Psoas muscle (tissue), 8 donors: ENCODE measurements around the gene DDX25. TPM values are rescaled to one million over a fixed set of nuclear protein-coding genes. Genes with fewer than 3 reads are reported as not detected.

Experiments used
- ATAC-seq, 4 donors: fragments of 200-7000 bp; cut with Tn5 transposase; one replicate each; pipeline ENCODE4 v1.9.1; 2020; ENCODE audit warnings: moderate library complexity in 3 of 4, mild to moderate bottlenecking in 2 of 4
- DNase-seq, 2 donors: peaks; one replicate each; pipeline ENCODE4 v3.0.0-alpha.2; 2020
- H3K27ac ChIP-seq: fragments of 200-600 bp; one replicate; pipeline ENCODE4 v1.8.0; 2022
- H3K27me3 ChIP-seq, 3 donors: fragments of 200-600 bp in 1 of 3; one replicate each; pipeline versions ENCODE4 v1.6.1 to v1.8.0; 2013 to 2022; ENCODE audit warnings: low read length in 2 of 3, mild to moderate bottlenecking in 2 of 3, moderate library complexity in 1 of 3; ENCODE audit not compliant: insufficient read depth in 3 of 3
- H3K36me3 ChIP-seq, 2 donors: fragments of 200-600 bp in 1 of 2; one replicate each; pipeline versions ENCODE4 v1.6.1 to v1.8.0; 2013 to 2022; ENCODE audit warnings: low read depth in 1 of 2, mild to moderate bottlenecking in 1 of 2, moderate library complexity in 1 of 2; ENCODE audit not compliant: insufficient read depth in 1 of 2
- H3K4me1 ChIP-seq: fragments of 200-600 bp; one replicate; pipeline ENCODE4 v1.8.0; 2022
- H3K4me3 ChIP-seq: fragments of 200-600 bp; one replicate; pipeline ENCODE4 v1.8.0; 2022; ENCODE audit warnings: mild to moderate bottlenecking
- H3K9me3 ChIP-seq: fragments of 200-600 bp; one replicate; pipeline ENCODE4 v1.8.0; 2022
- CTCF ChIP-seq: fragments of 200-600 bp; IDR thresholded peaks from one replicate; pipeline ENCODE4 v1.8.0; 2022; ENCODE audit warnings: antibody characterized with exemption
- WGBS, 3 donors: extraction: QIAGEN DNeasy Blood & Tissue Kit; methylation state at CpG; one replicate each; pipeline versions ENCODE4 v1.1.6 to v1.1.7; 2013; 5-methylcytosine and 5-hydroxymethylcytosine counted together
- intact Hi-C, 2 donors: fragments of 100-400 bp; cut with DNase I; formaldehyde crosslinking; loops; one replicate each; pipeline versions ENCODE4 v1.11.0 to v1.14.2; 2022
- polyA plus RNA-seq, 3 donors: library from polyadenylated mRNA; stranded (reverse); fragments of 200-250 nt; gene quantifications; one replicate each; pipeline ENCODE4 v1.2.3, GENCODE V29; 2013
- total RNA-seq, 4 donors: library from RNA; stranded (reverse); fragmentation: NEBNext Ultra II Directional in 2 of 4; extraction: Animal tissue kit (Norgen Biotek cat#: 25700) in 2 of 4; gene quantifications; one replicate each; pipeline versions ENCODE4 v1.2.1 to v1.2.4, GENCODE V29; 2021 to 2023
- donor health status: healthy with polysubstance abuse.
- donor health status: DM: no; HTN: no; CAD: no; lungs with moderate emphysema.
- donor health status: Bipolar disorder and iron deficiency.
- donor health status: healthy.
- donor health status: DM: yes; HTN: yes; CAD: no.
- donor health status: DM: no; HTN: no; CAD: no.
- donor health status: DM: no; HTN: no; CAD: no.
- donor health status: DM: yes; HTN: yes; CAD: no.

DDX25 gene
- total and polyA plus RNA-seq, 7 donors = 0.01 TPM; not detected in 6

- Histone ChIP-seq H3K27ac (no peak overlapping the region), H3K27me3 (peaks cover 0 to 8% (median 6%) of the 10 kb centered on the region in 3 donors)
- 66 to 76% (median 73%) methylated on average over 12 of the region's 12 CpGs for WGBS, 3 donors
Measured at GRCh38 chr11:125916683-125917347, 12.5 kb downstream of the DDX25 start.

GRCh38 chr11:125918140-125918840 lies 14.0 kb downstream of the DDX25 start:
- no peaks in the 10 kb centered on the region for H3K9me3 ChIP-seq
- no peak overlapping the region for H3K27ac ChIP-seq
- no peak overlapping the region for H3K4me3 ChIP-seq
- ATAC-seq (no peak), DNase-seq (no peak)
- WGBS, 3 donors = 74 to 81% (median 80%) methylated on average over 13 of the region's 13 CpGs
- intact Hi-C loops = no loop called here
- TF ChIP-seq CTCF = no peak
- no peaks in the 10 kb centered on the region for H3K36me3 ChIP-seq
- no peaks in the 10 kb centered on the region for H3K4me1 ChIP-seq
- H3K27me3 ChIP-seq = peaks cover 0 to 8% (median 3%) of the 10 kb centered on the region in 3 donors

More at GRCh38 chr11:125916683-125917347, 12.5 kb downstream of the DDX25 start:
- ATAC-seq = no peak
- Histone ChIP-seq H3K9me3 (no peaks in the 10 kb centered on the region), H3K4me1 (no peaks in the 10 kb centered on the region), H3K4me3 (no peak overlapping the region), H3K36me3 (no peaks in the 10 kb centered on the region)
- TF ChIP-seq CTCF = no peak
- DNase-seq = no peak
- intact Hi-C loops = no loop called here

GRCh38 chr11:125921042-125921441 lies 16.7 kb downstream of the DDX25 start:
- ATAC-seq (no peak), DNase-seq (no peak)
- no peaks in the 10 kb centered on the region for H3K4me1 ChIP-seq
- H3K27me3 ChIP-seq = peaks cover 0 to 8% (median 0%) of the 10 kb centered on the region in 3 donors
- no peak for TF ChIP-seq CTCF
- intact Hi-C loops = loop anchor here in 1 of 2 donors (10.0 kb wide), 1 partner anchor 344 kb away; the partner anchor contains the start of genes FOXRED1 and SRPRA
- 78 to 87% (median 81%) methylated on average over 9 of the region's 9 CpGs for WGBS, 3 donors
- no peak overlapping the region for H3K4me3 ChIP-seq
- H3K36me3 ChIP-seq = no peaks in the 10 kb centered on the region
- H3K27ac ChIP-seq = no peak overlapping the region
- H3K9me3 ChIP-seq = no peaks in the 10 kb centered on the region

- Histone ChIP-seq H3K9me3 (no peaks in the 10 kb centered on the region), H3K4me1 (no peaks in the 10 kb centered on the region), H3K27me3 (peaks cover 0 to 6% (median 0%) of the 10 kb centered on the region in 3 donors), H3K4me3 (no peak overlapping the region), H3K27ac (no peak overlapping the region), H3K36me3 (no peaks in the 10 kb centered on the region)
- DNase-seq (no peak), ATAC-seq (no peak)
- intact Hi-C loops = loop anchor here (2.0 to 10.0 kb wide), 2 partner anchors 273 to 343 kb away; partner anchors contain the start of genes FOXRED1 (in 1 of the 2) and SRPRA (in 1 of the 2)
- 78 to 93% (median 79%) methylated on average over 3 of the region's 3 CpGs for WGBS, 3 donors
- TF ChIP-seq CTCF = no peak
Measured at GRCh38 chr11:125922156-125922555, 17.8 kb downstream of the DDX25 start.
